ENCODE results near the gene SCUBE3. TPM values are rescaled to one million over a fixed set of nuclear protein-coding genes. Genes with fewer than 3 reads are reported as not detected.

Gene SCUBE3
- total RNA-seq, 2 experiments from 2014 or later: not detected

DNA sequence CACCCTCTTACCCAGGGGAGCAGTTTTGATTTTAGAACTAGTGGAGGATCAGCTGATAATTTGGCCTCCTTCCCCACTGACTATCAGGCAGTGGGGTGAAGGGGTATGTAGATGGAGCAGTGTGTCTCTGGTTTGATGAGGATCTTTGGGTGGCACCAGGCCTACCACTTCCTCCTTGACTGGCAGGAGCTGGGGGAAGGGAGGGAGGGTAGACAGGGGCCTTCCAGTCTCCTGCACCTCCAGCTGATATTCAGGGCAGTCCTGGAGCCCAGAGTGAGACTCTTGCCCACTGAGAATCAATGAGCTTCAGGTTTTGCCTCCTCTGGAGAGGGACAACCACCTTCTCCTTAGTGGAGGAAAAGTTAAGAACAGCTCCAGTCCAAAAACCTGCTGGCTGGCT is 87.1 kb downstream of the SCUBE3 start:
- intact Hi-C loops (cut with micrococcal nuclease): no loop called here
- peaks cover 45% of the 10 kb centered on the region for H3K36me3 Mint-ChIP-seq (ENCODE audit: low read depth)
- H3K4me1 Mint-ChIP-seq (ENCODE audit: low read depth): peaks cover 61% of the 10 kb centered on the region
- TF ChIP-seq, protein P1, sequence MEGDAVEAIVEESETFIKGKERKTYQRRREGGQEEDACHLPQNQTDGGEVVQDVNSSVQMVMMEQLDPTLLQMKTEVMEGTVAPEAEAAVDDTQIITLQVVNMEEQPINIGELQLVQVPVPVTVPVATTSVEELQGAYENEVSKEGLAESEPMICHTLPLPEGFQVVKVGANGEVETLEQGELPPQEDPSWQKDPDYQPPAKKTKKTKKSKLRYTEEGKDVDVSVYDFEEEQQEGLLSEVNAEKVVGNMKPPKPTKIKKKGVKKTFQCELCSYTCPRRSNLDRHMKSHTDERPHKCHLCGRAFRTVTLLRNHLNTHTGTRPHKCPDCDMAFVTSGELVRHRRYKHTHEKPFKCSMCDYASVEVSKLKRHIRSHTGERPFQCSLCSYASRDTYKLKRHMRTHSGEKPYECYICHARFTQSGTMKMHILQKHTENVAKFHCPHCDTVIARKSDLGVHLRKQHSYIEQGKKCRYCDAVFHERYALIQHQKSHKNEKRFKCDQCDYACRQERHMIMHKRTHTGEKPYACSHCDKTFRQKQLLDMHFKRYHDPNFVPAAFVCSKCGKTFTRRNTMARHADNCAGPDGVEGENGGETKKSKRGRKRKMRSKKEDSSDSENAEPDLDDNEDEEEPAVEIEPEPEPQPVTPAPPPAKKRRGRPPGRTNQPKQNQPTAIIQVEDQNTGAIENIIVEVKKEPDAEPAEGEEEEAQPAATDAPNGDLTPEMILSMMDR (IDR thresholded peaks at IDR 0.05): no peak
- peak overlapping the region; percentile 93 for H3K27ac Mint-ChIP-seq
- H3K9me3 Mint-ChIP-seq: no peaks in the 10 kb centered on the region
- peak overlapping the region; percentile 92 for H3K4me3 Mint-ChIP-seq
- ATAC-seq (no peak), DNase-seq (peak; percentile 48)
- ChIA-PET POLR2A (interaction anchor here (0.6 to 5.9 kb wide), 8 partner anchors 10 to 423 kb away, joined by 3 to 24 read pairs (median 4); partner anchors contain the start of gene RPL10A), CTCF (interaction anchor here (1.0 to 7.5 kb wide), 7 partner anchors 12 to 167 kb away, joined by 3 to 241 read pairs (median 7); partner anchors contain the start of genes PPARD and RPL10A)
- no peaks in the 10 kb centered on the region for H3K27me3 Mint-ChIP-seq

Other genes with a start within 250 kb of the SCUBE3 start
- gene TCP11, start 72.6 kb upstream of the SCUBE3 start, total RNA-seq: not detected
- gene ZNF76, start 45.8 kb downstream of the SCUBE3 start, total RNA-seq: 10 to 100 TPM; 34.4 to 35.2 TPM
- 10 to 100 TPM; 97.1 to 99.1 TPM for gene DEF6, start 83.9 kb downstream of the SCUBE3 start, total RNA-seq
- gene PPARD, start 128.6 kb downstream of the SCUBE3 start, total RNA-seq: 10 to 100 TPM; 26.6 to 26.7 TPM
- gene FANCE, start 238.4 kb downstream of the SCUBE3 start, total RNA-seq: 10 to 100 TPM; 18.8 to 19.4 TPM

All from activated CD8-positive, alpha-beta T cell treated with anti-CD3 and anti-CD28 coated beads for 36 hours (primary cell).